LNCAP (cell line): ENCODE results near the gene SLC9A2.

ENCODE experiments used
- CTCF ChIP-seq: fragments of 450-650 bp; IDR thresholded peaks from 2 replicates; pipeline ENCODE4 v1.5.1; 2017; ENCODE audit warnings: mild to moderate bottlenecking

Gene SLC9A2

GRCh38 chr2:102703748-102704147 is 84.4 kb downstream of the SLC9A2 start:
- TF ChIP-seq CTCF: peak; percentile 54

GRCh38 chr2:102704531-102704930 is 85.2 kb downstream of the SLC9A2 start:
- TF ChIP-seq CTCF: no peak

GRCh38 chr2:102707796-102708695 is 88.7 kb downstream of the SLC9A2 start:
- no peak for TF ChIP-seq CTCF

- TF ChIP-seq CTCF: no peak
Measured at GRCh38 chr2:102708847-102709559, 89.7 kb downstream of the SLC9A2 start.

- no peak for TF ChIP-seq CTCF
Measured at GRCh38 chr2:102717308-102718018, 98.1 kb downstream of the SLC9A2 start.

GRCh38 chr2:102718387-102719316 is 99.3 kb downstream of the SLC9A2 start:
- no peak for TF ChIP-seq CTCF
